Lower leg skin (tissue), 4 donors: ENCODE results near the gene MYOZ1. TPM values are rescaled to one million over a fixed set of nuclear protein-coding genes. Genes with fewer than 3 reads are reported as not detected.
"Not testable (repeated sequence)": the region's sequence is repeated elsewhere in the genome, so short reads cannot be mapped to it uniquely, and the experiment has no call there.

Experiments used
- DNase-seq, 2 donors: peaks; one replicate each; pipeline ENCODE4 v3.0.0-alpha.2; 2019; ENCODE audit warnings: low spot score in 2 of 2
- H3K4me3 ChIP-seq: fragments of 200-600 bp; sonication (generic); 2 replicates; pipeline ENCODE4 v1.5.1; 2017; ENCODE audit warnings: mild to moderate bottlenecking, low read depth; ENCODE audit not compliant: poor library complexity, severe bottlenecking
- CTCF ChIP-seq, 3 donors: fragments of 450-650 bp; IDR thresholded peaks; one replicate each; pipeline ENCODE4 v1.5.1; 2016; ENCODE audit warnings: antibody characterized with exemption in 3 of 3, mild to moderate bottlenecking in 3 of 3, moderate library complexity in 2 of 3
- POLR2A ChIP-seq, 2 donors: fragments of 450-650 bp; IDR thresholded peaks; one replicate each; pipeline ENCODE4 v1.6.1; 2016 to 2017; ENCODE audit warnings: antibody characterized with exemption in 2 of 2, mild to moderate bottlenecking in 1 of 2, moderate library complexity in 1 of 2
- whole genome bisulfite sequencing, 2 donors: methylation state at CpG; one replicate each; pipeline ENCODE4 v1.1.5; 2018; 5-methylcytosine and 5-hydroxymethylcytosine counted together
- intact Hi-C: fragments of 100-400 bp; cut with DNase I; formaldehyde crosslinking; loops from one replicate; pipeline ENCODE4 v1.15.0; 2023; ENCODE audit warnings: low total_unique reads
- total RNA-seq, 4 donors: library from RNA; depleted of rRNA; stranded (reverse); fragments of >200 nt; gene quantifications; one replicate each; pipeline ENCODE4 v1.1.0, GENCODE V29; 2016

Gene MYOZ1
- total RNA-seq, 4 donors from 2014 or later: 0.27 to 1.4 (median 0.78) TPM; not detected in 1

- peak; percentile 95 to 98 for DNase-seq
- intact Hi-C loops: loop anchor here (5.0 kb wide), 1 partner anchor 94 kb away; no protein-coding TSS in a partner anchor
- peak overlapping the region; percentile 87 for H3K4me3 ChIP-seq
- WGBS, 2 donors: 1 to 2% methylated on average over 39 to 41 of the region's 42 CpGs
- TF ChIP-seq POLR2A (IDR thresholded peaks at IDR 0.05): peak in 1 of 2 donors; percentile 12
- no peak for TF ChIP-seq CTCF (IDR thresholded peaks at IDR 0.05)
These were observed 15.2 kb downstream of the MYOZ1 start for GRCh38 chr10:73625884-73626752.

- DNase-seq: no peak
- 0 to 1% methylated on average over 45 to 46 of the region's 46 CpGs for WGBS, 2 donors
- intact Hi-C loops: loop anchor here (5.0 kb wide), 1 partner anchor 93 kb away; no protein-coding TSS in a partner anchor
- H3K4me3 ChIP-seq: peak overlapping the region; percentile 87
- TF ChIP-seq POLR2A (IDR thresholded peaks at IDR 0.05): no peak
- TF ChIP-seq CTCF (IDR thresholded peaks at IDR 0.05): no peak
These were observed 16.0 kb downstream of the MYOZ1 start for GRCh38 chr10:73625004-73625883.

- no peak for DNase-seq
- no peak overlapping the region for H3K4me3 ChIP-seq
- TF ChIP-seq CTCF (IDR thresholded peaks at IDR 0.05) (no peak), POLR2A (IDR thresholded peaks at IDR 0.05) (no peak)
- intact Hi-C loops: no loop called here
- WGBS, 2 donors: 89 to 95% methylated on average over 4 of the region's 4 CpGs
These were observed 18.2 kb downstream of the MYOZ1 start for GRCh38 chr10:73623056-73623455.

- WGBS, 2 donors: 95 to 96% methylated on average over 12 of the region's 12 CpGs
- H3K4me3 ChIP-seq, intact Hi-C loops, DNase-seq: not testable (repeated sequence)
These were observed 20.3 kb downstream of the MYOZ1 start for GRCh38 chr10:73620974-73621373.

- intact Hi-C loops: loop anchor here (1.0 kb wide), 1 partner anchor 21 kb away; no protein-coding TSS in a partner anchor
- DNase-seq: peak in 1 of 2 donors; percentile 28
- 95 to 98% methylated on average over 8 of the region's 8 CpGs for WGBS, 2 donors
- H3K4me3 ChIP-seq: not testable (repeated sequence)
These were observed 24.1 kb downstream of the MYOZ1 start for GRCh38 chr10:73617143-73617542.

GRCh38 chr10:73614720-73615119, 26.6 kb downstream of the MYOZ1 start:
- no peak for TF ChIP-seq POLR2A (IDR thresholded peaks at IDR 0.05)
- TF ChIP-seq CTCF (IDR thresholded peaks at IDR 0.05): no peak
- no peak overlapping the region for H3K4me3 ChIP-seq
- DNase-seq: peak in 1 of 2 donors; percentile 8
- WGBS, 2 donors: 89 to 98% methylated on average over 3 of the region's 3 CpGs
- intact Hi-C loops: no loop called here
